ENCODE measurements around the gene CAPN14. TPM values are rescaled to one million over a fixed set of nuclear protein-coding genes. Genes with fewer than 3 reads are reported as not detected.

The CAPN14 gene
- total RNA-seq, 4 donors from 2014 or later: 0.19 to 8.3 (median 1.1) TPM

DNA sequence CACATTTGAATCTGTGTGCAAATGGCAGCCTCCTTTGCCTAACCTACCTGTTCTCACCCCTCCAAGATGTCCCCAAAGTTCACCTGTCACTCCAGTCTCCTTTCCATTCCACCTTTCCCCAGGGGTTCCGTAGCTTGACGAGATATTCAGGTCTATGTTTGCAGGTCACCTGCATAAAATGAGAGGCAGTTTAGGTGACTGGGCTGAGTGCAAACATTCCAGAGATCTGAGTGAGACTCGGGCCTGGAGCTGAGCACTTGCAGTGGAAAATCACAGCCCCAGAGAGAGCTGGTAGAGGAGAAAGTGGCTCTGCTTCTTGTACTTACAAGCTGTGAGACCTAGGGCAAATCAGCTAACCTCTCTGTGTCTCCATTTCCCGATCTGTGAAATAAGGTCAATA lies 20.1 kb downstream of the CAPN14 start:
- no peak for ATAC-seq
- 87 to 88% methylated on average over 2 to 3 of the region's 4 CpGs for WGBS, 2 donors (ENCODE audit: low coverage in 1 of 2)

DNA sequence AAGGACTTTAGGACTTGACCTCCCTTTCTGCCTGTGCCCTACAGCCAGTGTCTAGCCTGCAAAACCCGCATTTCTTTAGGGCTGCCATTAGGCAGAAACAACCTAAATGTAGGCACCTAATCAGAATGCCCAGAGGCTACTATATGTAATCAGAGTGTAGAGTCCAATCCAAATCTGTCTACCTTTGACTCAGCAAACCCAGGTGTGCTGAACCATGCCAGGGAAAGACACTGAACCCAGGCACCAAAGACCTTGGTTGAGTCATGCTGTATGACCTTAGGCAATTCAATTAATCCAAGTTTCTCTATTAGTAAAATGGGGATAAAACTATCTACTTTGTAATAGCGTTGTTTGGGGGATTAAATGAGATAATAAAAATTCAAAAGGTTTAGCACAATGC lies 20.7 kb downstream of the CAPN14 start:
- WGBS, 2 donors (ENCODE audit: low coverage in 1 of 2): 87 to 100% methylated on average over 2 of the region's 2 CpGs
- ATAC-seq: no peak
- Histone ChIP-seq H3K4me1 (no peaks in the 10 kb centered on the region), H3K27me3 (peaks cover 4% of the 10 kb centered on the region), H3K9me3 (no peaks in the 10 kb centered on the region), H3K27ac (no peak overlapping the region), H3K4me3 (no peak overlapping the region), H3K36me3 (no peaks in the 10 kb centered on the region)
- TF ChIP-seq POLR2A (IDR thresholded peaks at IDR 0.05) (no peak), POLR2AphosphoS5 (IDR thresholded peaks at IDR 0.05) (no peak), EP300 (IDR thresholded peaks at IDR 0.05) (no peak)
- TF ChIP-seq, protein P1, sequence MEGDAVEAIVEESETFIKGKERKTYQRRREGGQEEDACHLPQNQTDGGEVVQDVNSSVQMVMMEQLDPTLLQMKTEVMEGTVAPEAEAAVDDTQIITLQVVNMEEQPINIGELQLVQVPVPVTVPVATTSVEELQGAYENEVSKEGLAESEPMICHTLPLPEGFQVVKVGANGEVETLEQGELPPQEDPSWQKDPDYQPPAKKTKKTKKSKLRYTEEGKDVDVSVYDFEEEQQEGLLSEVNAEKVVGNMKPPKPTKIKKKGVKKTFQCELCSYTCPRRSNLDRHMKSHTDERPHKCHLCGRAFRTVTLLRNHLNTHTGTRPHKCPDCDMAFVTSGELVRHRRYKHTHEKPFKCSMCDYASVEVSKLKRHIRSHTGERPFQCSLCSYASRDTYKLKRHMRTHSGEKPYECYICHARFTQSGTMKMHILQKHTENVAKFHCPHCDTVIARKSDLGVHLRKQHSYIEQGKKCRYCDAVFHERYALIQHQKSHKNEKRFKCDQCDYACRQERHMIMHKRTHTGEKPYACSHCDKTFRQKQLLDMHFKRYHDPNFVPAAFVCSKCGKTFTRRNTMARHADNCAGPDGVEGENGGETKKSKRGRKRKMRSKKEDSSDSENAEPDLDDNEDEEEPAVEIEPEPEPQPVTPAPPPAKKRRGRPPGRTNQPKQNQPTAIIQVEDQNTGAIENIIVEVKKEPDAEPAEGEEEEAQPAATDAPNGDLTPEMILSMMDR (IDR thresholded peaks at IDR 0.05): no peak

More for the DNA sequence above, 20.1 kb downstream of the CAPN14 start:
- Histone ChIP-seq H3K27ac (no peak overlapping the region), H3K4me3 (no peak overlapping the region), H3K36me3 (no peaks in the 10 kb centered on the region), H3K4me1 (no peaks in the 10 kb centered on the region), H3K27me3 (peaks cover 4% of the 10 kb centered on the region), H3K9me3 (no peaks in the 10 kb centered on the region)
- TF ChIP-seq, protein P1 (IDR thresholded peaks at IDR 0.05): no peak
- TF ChIP-seq EP300 (IDR thresholded peaks at IDR 0.05): no peak
- TF ChIP-seq POLR2AphosphoS5 (IDR thresholded peaks at IDR 0.05): no peak
- TF ChIP-seq POLR2A (IDR thresholded peaks at IDR 0.05): no peak

DNA sequence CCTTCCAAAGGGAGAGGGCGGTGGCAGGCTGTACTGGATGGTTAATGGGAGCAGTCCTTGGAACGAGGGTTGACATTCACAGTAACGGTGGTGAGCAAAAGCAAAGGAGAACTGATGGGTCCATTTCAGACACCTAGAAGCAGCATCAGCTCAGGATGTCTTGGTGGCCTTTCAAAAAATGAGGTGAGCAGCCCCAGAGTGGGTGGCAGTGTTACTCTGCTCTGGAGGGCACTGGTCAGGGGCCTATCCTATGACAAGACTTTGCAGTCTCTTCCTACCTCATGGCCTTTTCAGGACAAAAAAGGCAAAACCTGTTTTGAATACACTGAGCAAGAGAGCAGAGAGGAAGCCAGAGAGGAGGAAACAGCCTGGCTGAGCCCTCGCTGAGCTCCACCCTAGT lies 23.5 kb downstream of the CAPN14 start:
- Histone ChIP-seq H3K27ac (no peak overlapping the region), H3K4me1 (no peaks in the 10 kb centered on the region), H3K27me3 (peaks cover 5% of the 10 kb centered on the region), H3K9me3 (no peaks in the 10 kb centered on the region), H3K4me3 (no peak overlapping the region), H3K36me3 (no peaks in the 10 kb centered on the region)
- 76 to 93% methylated on average over 2 to 4 of the region's 4 CpGs for WGBS, 2 donors (ENCODE audit: low coverage in 1 of 2)
- TF ChIP-seq EP300 (IDR thresholded peaks at IDR 0.05): no peak
- TF ChIP-seq POLR2AphosphoS5 (IDR thresholded peaks at IDR 0.05): no peak
- TF ChIP-seq, protein P1 (IDR thresholded peaks at IDR 0.05): no peak
- TF ChIP-seq POLR2A (IDR thresholded peaks at IDR 0.05): no peak
- no peak for ATAC-seq

DNA sequence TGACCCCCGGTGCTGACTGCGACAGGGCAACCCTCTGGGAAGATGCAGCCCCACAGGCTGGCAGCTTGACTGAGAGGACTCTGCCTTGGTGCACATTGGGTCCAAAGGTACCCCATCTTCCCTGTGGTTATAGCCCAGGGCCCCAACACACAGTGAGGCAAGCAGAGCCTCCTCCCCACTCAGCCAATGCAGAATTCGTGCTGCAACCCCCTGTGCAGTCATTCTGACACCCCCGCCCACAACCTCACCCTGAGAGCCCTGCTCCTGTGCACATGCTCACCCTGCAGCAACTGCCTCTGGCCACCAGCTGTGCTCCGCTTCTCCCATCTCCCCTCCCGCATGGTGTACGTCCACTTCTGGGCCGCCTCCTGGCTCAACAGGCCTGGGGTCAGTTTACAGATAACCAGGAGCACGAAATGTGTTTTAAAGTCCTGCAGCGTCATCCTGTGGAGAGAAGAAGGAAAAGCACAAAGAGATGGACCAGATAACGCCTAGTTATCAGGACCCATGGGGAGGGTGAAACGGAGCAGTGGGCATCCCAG lies 24.4 kb downstream of the CAPN14 start:
- no peak for TF ChIP-seq EP300 (IDR thresholded peaks at IDR 0.05)
- TF ChIP-seq, protein P1 (IDR thresholded peaks at IDR 0.05): no peak
- TF ChIP-seq POLR2A (IDR thresholded peaks at IDR 0.05): no peak
- TF ChIP-seq POLR2AphosphoS5 (IDR thresholded peaks at IDR 0.05): no peak
- 93 to 96% methylated on average over 2 to 5 of the region's 12 CpGs for WGBS, 2 donors (ENCODE audit: low coverage in 1 of 2)
- ATAC-seq: no peak
- Histone ChIP-seq H3K4me3 (no peak overlapping the region), H3K27ac (no peak overlapping the region), H3K4me1 (no peaks in the 10 kb centered on the region), H3K9me3 (no peaks in the 10 kb centered on the region), H3K36me3 (no peaks in the 10 kb centered on the region), H3K27me3 (peaks cover 14% of the 10 kb centered on the region)

DNA sequence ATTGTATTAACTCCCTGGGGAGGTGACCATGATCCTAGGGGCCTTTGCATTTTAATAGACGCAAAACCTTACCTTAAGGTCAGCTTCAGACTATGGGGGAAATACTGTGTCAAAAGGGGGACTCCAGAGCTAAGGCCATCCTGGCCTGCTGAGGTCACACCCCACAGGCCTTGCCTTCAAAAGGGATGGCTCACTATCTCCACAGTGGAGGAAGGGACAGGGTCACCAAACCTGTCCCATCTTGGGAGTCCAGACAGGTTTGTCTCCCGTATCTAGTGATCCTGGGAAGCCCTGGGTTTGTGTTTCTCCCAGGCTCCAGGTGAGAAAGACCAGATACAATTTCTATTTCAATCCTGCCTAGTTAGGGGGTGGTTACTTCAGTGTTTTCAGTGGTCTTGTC lies 24.9 kb downstream of the CAPN14 start:
- 100% methylated on average over 1 of the region's 2 CpGs; no CpG with 5 or more reads in 1 of the 2 donors for WGBS, 2 donors (ENCODE audit: low coverage in 1 of 2)
- Histone ChIP-seq H3K9me3 (no peaks in the 10 kb centered on the region), H3K4me3 (no peak overlapping the region), H3K27me3 (peaks cover 17% of the 10 kb centered on the region), H3K36me3 (no peaks in the 10 kb centered on the region), H3K27ac (no peak overlapping the region), H3K4me1 (no peaks in the 10 kb centered on the region)
- TF ChIP-seq POLR2AphosphoS5 (IDR thresholded peaks at IDR 0.05) (no peak), EP300 (IDR thresholded peaks at IDR 0.05) (no peak), POLR2A (IDR thresholded peaks at IDR 0.05) (no peak)
- TF ChIP-seq, protein P1 (IDR thresholded peaks at IDR 0.05): no peak
- no peak for ATAC-seq

Measured in gastroesophageal sphincter (tissue), 4 donors.